Fibroblast of lung (primary cell): ENCODE results near the gene MBD1. TPM values are rescaled to one million over a fixed set of nuclear protein-coding genes. Genes with fewer than 3 reads are reported as not detected.
"Not testable (repeated sequence)": the region's sequence is repeated elsewhere in the genome, so short reads cannot be mapped to it uniquely, and the experiment has no call there.

Source experiments
- DNase-seq, 2 donors: peaks; one replicate each; pipeline versions ENCODE4 v3.0.0 to v3.0.0-alpha.2; 2010; ENCODE audit warnings: low read depth in 2 of 2
- H2AFZ ChIP-seq: 2 replicates; pipeline ENCODE4 v1.5.1; 2012; ENCODE audit warnings: low read length, control low read depth, inconsistent platforms
- H3K27ac ChIP-seq: 2 replicates; pipeline ENCODE4 v1.5.1; 2011; ENCODE audit warnings: low read length, control low read depth; ENCODE audit not compliant: insufficient read depth
- H3K27me3 ChIP-seq: 2 replicates; pipeline ENCODE4 v1.5.1; 2011; ENCODE audit warnings: mild to moderate bottlenecking, low read length; ENCODE audit not compliant: control insufficient read depth, insufficient read depth
- H3K36me3 ChIP-seq: 2 replicates; pipeline ENCODE4 v1.5.1; 2011; ENCODE audit warnings: low read length; ENCODE audit not compliant: control insufficient read depth, insufficient read depth
- H3K4me1 ChIP-seq: 2 replicates; pipeline ENCODE4 v1.5.1; 2011; ENCODE audit warnings: low read length; ENCODE audit not compliant: control insufficient read depth, insufficient read depth; ENCODE audit errors: extremely low read depth
- H3K4me2 ChIP-seq: 2 replicates; pipeline ENCODE4 v1.5.1; 2011; ENCODE audit warnings: low read length, control low read depth; ENCODE audit not compliant: insufficient read depth; ENCODE audit errors: extremely low read depth
- H3K4me3 ChIP-seq, 4 experiments: fragments of 200-600 bp in 1 of 4; sonication (generic) in 1 of 4; replicated peaks in 1 of 4; 2 replicates each; pipeline ENCODE4 v1.5.1; 2011 to 2016; ENCODE audit warnings: low read length in 4 of 4, low read depth in 3 of 4, mild to moderate bottlenecking in 3 of 4, control low read depth in 2 of 4, inconsistent platforms in 1 of 4, mixed read lengths in 1 of 4; ENCODE audit not compliant: insufficient read depth in 1 of 4; ENCODE audit errors: control extremely low read depth in 1 of 4
- H3K79me2 ChIP-seq: 2 replicates; pipeline ENCODE4 v1.5.1; 2012; ENCODE audit warnings: mild to moderate bottlenecking, low read length, inconsistent platforms; ENCODE audit not compliant: control insufficient read depth, insufficient read depth
- H3K9ac ChIP-seq: 2 replicates; pipeline ENCODE4 v1.5.1; 2011; ENCODE audit warnings: mild to moderate bottlenecking, low read length, control low read depth; ENCODE audit not compliant: insufficient read depth
- H3K9me3 ChIP-seq: 2 replicates; pipeline ENCODE4 v1.5.1; 2012; ENCODE audit warnings: low read depth, low read length; ENCODE audit not compliant: control insufficient read depth, insufficient read depth
- H4K20me1 ChIP-seq: 2 replicates; pipeline ENCODE4 v1.5.1; 2011; ENCODE audit warnings: low read length; ENCODE audit not compliant: control insufficient read depth, insufficient read depth; ENCODE audit errors: extremely low read depth
- EZH2 ChIP-seq: IDR thresholded peaks from 2 replicates; pipeline ENCODE4 v1.5.1; 2012; ENCODE audit warnings: low read length, control low read depth, mild to moderate bottlenecking; ENCODE audit errors: missing control alignments
- polyA plus RNA-seq, 2 donors: library from polyadenylated mRNA; depleted of rRNA in 1 of 2; stranded (reverse) in 1 of 2; unstranded in 1 of 2; fragments of >200 nt; gene quantifications; 2 replicates each; pipeline ENCODE4 v1.2.1, GENCODE V29; 2011 to 2012; ENCODE audit warnings: missing spikeins in 1 of 2
- total RNA-seq: library from RNA; depleted of rRNA; stranded (reverse); fragments of >200 nt; gene quantifications from 2 replicates; pipeline ENCODE4 v1.2.1, GENCODE V29; 2014
- TF ChIP-seq, protein P1 (sequence below), 2 donors: IDR thresholded peaks in 1 of 2; conservative IDR thresholded peaks in 1 of 2; 1 replicate in 1 of 2; 2 replicates in 1 of 2; pipeline ENCODE4 v1.5.1; 2011 to 2012; ENCODE audit warnings: low read length in 2 of 2, control low read depth in 1 of 2, inconsistent platforms in 1 of 2, low read depth in 1 of 2, mild to moderate bottlenecking in 1 of 2

Gene MBD1
- total and polyA plus RNA-seq, 2 donors (not counting 1 experiment from before 2014, with no cell fraction given) = 31.1 to 53.3 TPM

DNA sequence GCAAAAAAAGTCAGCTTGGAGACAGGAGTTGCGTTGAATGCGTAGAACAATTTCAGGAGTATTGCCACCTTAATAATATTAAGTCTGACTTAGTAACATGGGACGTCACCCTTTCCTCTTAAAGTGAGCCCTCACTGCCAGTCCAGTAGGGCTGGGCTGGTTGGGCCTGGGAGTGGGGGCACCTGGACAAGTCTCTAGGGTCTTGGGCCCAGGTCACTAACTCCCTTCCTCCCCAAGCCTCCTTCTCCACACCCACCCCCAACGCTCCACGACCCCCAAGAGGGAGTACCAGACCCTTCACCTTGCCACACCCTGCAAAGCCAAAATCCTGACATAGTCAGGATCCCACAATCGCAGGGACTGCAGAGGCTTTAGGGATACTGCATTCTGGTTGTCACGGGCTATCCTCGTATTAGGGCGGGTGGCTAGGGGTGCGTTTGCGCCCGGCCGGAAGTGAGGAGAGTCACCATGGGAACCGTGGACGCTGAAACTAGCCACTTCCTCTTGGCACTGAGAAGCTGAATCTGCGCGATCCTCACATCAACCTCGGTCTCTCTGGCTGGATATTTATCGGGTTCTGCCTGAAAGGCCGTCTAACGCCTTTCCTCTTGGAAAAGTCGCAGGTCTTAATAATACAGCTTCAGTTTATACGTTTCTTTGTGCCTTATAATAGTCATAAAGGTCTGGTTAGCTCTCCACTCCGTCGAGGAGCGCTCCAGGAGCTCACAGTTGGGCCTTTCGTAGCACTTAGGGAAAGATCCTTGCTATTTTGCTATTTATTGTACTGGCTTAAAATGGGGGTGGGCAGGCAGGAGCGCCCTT is 16.5 kb upstream of the MBD1 start:
- DNase-seq = peak; percentile 73 to 81
- no peaks in the 10 kb centered on the region for H4K20me1 ChIP-seq
- peak; percentile 23 for TF ChIP-seq EZH2
- TF ChIP-seq, protein P1, sequence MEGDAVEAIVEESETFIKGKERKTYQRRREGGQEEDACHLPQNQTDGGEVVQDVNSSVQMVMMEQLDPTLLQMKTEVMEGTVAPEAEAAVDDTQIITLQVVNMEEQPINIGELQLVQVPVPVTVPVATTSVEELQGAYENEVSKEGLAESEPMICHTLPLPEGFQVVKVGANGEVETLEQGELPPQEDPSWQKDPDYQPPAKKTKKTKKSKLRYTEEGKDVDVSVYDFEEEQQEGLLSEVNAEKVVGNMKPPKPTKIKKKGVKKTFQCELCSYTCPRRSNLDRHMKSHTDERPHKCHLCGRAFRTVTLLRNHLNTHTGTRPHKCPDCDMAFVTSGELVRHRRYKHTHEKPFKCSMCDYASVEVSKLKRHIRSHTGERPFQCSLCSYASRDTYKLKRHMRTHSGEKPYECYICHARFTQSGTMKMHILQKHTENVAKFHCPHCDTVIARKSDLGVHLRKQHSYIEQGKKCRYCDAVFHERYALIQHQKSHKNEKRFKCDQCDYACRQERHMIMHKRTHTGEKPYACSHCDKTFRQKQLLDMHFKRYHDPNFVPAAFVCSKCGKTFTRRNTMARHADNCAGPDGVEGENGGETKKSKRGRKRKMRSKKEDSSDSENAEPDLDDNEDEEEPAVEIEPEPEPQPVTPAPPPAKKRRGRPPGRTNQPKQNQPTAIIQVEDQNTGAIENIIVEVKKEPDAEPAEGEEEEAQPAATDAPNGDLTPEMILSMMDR (conservative IDR thresholded peaks at IDR 0.05 in 1 of 2, IDR thresholded peaks at IDR 0.05 in 1 of 2; ENCODE audit: low read depth in 1 of 2, low read length in 2 of 2) = no peak
- H3K27me3 ChIP-seq = peaks cover 4% of the 10 kb centered on the region
- no peaks in the 10 kb centered on the region for H3K4me1 ChIP-seq
- no peak overlapping the region for H3K9ac ChIP-seq
- peak overlapping the region; percentile 93 for H2AFZ ChIP-seq
- peak overlapping the region; percentile 94 for H3K4me2 ChIP-seq
- no peaks in the 10 kb centered on the region for H3K9me3 ChIP-seq
- H3K4me3 ChIP-seq = peak overlapping the region; percentile 39 to 70 (median 54)
- H3K79me2 ChIP-seq = no peaks in the 10 kb centered on the region
- no peak overlapping the region for H3K27ac ChIP-seq
- H3K36me3 ChIP-seq = no peaks in the 10 kb centered on the region

DNA sequence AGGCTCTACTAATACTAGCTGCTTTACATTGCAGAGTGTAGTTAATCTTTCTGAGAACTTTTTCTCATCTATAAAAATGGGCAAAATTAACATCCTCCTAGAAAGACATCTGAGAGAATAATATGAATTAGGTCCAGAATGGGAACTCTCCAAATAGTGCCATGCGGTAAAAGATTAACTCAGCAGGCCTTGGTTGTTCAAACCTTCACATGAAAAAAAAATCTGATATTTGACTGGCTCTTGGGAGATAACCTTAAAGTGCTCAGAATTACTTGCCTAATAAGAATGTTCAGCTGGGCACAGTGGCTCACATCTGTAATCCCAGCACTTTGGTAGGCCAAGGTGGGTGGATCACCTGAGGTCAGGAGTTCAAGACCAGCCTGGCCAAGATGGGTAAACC is 11.7 kb upstream of the MBD1 start:
- Histone ChIP-seq H4K20me1 (no peaks in the 10 kb centered on the region), H2AFZ (no peak overlapping the region), H3K27me3 (peaks cover 5% of the 10 kb centered on the region), H3K36me3 (no peaks in the 10 kb centered on the region), H3K79me2 (no peaks in the 10 kb centered on the region), H3K27ac (no peak overlapping the region), H3K9me3 (no peaks in the 10 kb centered on the region), H3K4me3 (no peak overlapping the region), H3K4me2 (no peak overlapping the region), H3K9ac (no peak overlapping the region), H3K4me1 (no peaks in the 10 kb centered on the region)
- TF ChIP-seq, protein P1 (conservative IDR thresholded peaks at IDR 0.05 in 1 of 2, IDR thresholded peaks at IDR 0.05 in 1 of 2; ENCODE audit: low read depth in 1 of 2, low read length in 2 of 2) = no peak
- no peak for TF ChIP-seq EZH2
- DNase-seq = no peak

DNA sequence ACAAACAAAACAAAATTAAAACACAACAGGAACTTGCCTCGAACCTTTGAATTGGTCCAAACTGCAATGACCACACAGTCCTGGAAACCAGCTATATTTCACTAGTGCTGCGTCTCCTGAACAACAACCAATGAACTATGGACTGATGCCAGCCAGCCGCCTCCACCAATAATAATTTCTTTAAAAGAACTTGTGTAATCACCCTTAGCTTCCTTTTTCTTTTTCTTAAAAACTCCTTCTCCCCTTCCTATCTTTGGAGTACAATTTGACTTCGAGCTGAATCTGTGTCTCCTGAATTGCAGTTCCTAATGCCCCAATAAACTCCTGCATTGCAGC is 7.8 kb upstream of the MBD1 start:
- Histone ChIP-seq H3K4me1 (peaks cover 3% of the 10 kb centered on the region), H3K36me3 (peaks cover 11% of the 10 kb centered on the region), H3K9me3 (no peaks in the 10 kb centered on the region), H3K27me3 (peaks cover 5% of the 10 kb centered on the region), H2AFZ (no peak overlapping the region), H3K79me2 (peaks cover 13% of the 10 kb centered on the region), H3K9ac (no peak overlapping the region), H3K4me2 (no peak overlapping the region), H3K4me3 (no peak overlapping the region), H3K27ac (no peak overlapping the region), H4K20me1 (no peaks in the 10 kb centered on the region)
- TF ChIP-seq, protein P1 (conservative IDR thresholded peaks at IDR 0.05 in 1 of 2, IDR thresholded peaks at IDR 0.05 in 1 of 2; ENCODE audit: low read depth in 1 of 2, low read length in 2 of 2) = no peak
- no peak for TF ChIP-seq EZH2
- no peak for DNase-seq

DNA sequence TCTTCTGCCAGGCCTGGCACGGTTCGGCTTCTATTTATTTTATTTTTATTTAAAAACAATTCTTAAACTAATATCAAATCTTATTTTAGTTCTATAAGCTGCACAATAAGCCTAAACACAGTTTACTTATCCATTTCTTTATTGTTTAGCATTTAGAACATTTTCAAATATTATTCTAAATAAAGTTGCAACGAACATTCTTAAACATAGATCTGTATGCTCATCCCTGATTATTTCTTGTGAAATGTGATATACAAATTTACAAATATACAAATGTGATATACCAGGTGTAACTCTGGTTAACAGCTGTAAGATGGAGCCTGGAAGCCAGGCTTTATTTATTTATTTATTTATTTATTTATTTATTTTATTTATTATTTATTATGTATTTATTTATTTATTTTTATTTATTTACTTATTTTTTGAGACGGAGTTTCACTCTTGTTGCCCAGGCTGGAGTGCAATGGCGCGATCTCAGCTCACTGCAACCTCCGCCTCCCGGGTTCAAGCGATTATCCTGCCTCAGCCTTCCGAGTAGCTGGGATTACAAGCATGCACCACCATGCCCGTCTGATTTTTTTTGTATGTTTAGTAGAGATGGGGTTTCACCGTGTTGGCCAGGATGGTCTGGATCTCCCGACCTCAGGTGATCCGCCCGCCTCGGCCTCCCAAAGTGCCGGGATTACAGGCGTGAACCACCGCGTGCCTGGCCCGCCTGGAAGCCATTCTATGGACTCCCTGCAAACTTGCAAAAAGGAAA is 7.2 kb upstream of the MBD1 start:
- not testable (repeated sequence) for DNase-seq, H4K20me1 ChIP-seq, H3K4me1 ChIP-seq, H3K9ac ChIP-seq, H3K27me3 ChIP-seq, H3K9me3 ChIP-seq
- Histone ChIP-seq H3K4me2 (peak overlapping the region; percentile 76), H2AFZ (peak overlapping the region; percentile 97), H3K4me3 (peak overlapping the region; percentile 36 to 93 (median 68)), H3K36me3 (peaks cover 16% of the 10 kb centered on the region), H3K79me2 (peaks cover 13% of the 10 kb centered on the region), H3K27ac (peak overlapping the region; percentile 80)
